HUES48 (cell line): ENCODE results near the gene APOL1.

Experiments used
- H3K27ac ChIP-seq: one replicate; pipeline ENCODE4 v1.7.0; 2013; ENCODE audit warnings: low read depth, low read length, inconsistent platforms
- H3K27me3 ChIP-seq: 2 replicates; pipeline ENCODE4 v1.6.1; 2013; ENCODE audit warnings: mild to moderate bottlenecking, low read length; ENCODE audit not compliant: control insufficient read depth, insufficient read depth
- H3K36me3 ChIP-seq: 2 replicates; pipeline ENCODE4 v1.6.1; 2013; ENCODE audit warnings: low read length; ENCODE audit not compliant: control insufficient read depth, insufficient read depth
- H3K4me1 ChIP-seq: 2 replicates; pipeline ENCODE4 v1.6.1; 2013; ENCODE audit warnings: mild to moderate bottlenecking, low read length; ENCODE audit not compliant: control insufficient read depth, insufficient read depth
- H3K4me3 ChIP-seq: 2 replicates; pipeline ENCODE4 v1.5.1; 2013; ENCODE audit warnings: mild to moderate bottlenecking, low read depth, low read length
- H3K9ac ChIP-seq: 2 replicates; pipeline ENCODE4 v1.6.1; 2013; ENCODE audit warnings: mild to moderate bottlenecking, low read depth, low read length, moderate library complexity
- H3K9me3 ChIP-seq: 2 replicates; pipeline ENCODE4 v1.6.1; 2013; ENCODE audit warnings: low read length; ENCODE audit not compliant: control insufficient read depth, insufficient read depth

Gene APOL1

GRCh38 chr22:36212901-36213300 lies 40.0 kb upstream of the APOL1 start:
- Histone ChIP-seq H3K9me3 (no peaks in the 10 kb centered on the region), H3K27me3 (peaks cover 4% of the 10 kb centered on the region; the same call in 1 of the 2 replicates), H3K27ac (no peak overlapping the region), H3K9ac (no peak overlapping the region), H3K36me3 (no peaks in the 10 kb centered on the region), H3K4me1 (no peaks in the 10 kb centered on the region), H3K4me3 (no peak overlapping the region)

DNA sequence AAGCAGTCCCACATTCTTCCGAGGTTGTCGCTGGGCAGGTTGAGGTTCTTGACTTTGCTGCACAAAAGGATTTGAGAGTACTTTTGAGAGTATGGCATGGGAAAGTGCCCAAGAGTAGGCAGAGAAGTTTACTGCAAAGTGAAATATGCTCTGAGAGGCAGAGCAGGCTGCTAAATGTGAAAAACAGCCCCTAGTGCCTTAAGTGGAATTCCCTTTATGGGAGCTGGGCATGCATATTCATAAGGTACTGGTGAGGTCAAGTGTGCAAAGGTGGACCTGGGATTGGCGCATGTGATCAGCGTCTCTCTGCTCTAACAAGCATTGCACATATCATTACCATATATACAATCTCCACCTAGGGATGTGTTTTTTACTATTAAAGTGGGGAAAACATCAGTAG lies 39.3 kb upstream of the APOL1 start:
- Histone ChIP-seq H3K9me3 (no peaks in the 10 kb centered on the region), H3K27ac (no peak overlapping the region), H3K27me3 (peaks cover 4% of the 10 kb centered on the region; the same call in 1 of the 2 replicates), H3K9ac (no peak overlapping the region), H3K4me1 (no peaks in the 10 kb centered on the region), H3K4me3 (no peak overlapping the region), H3K36me3 (no peaks in the 10 kb centered on the region)

DNA sequence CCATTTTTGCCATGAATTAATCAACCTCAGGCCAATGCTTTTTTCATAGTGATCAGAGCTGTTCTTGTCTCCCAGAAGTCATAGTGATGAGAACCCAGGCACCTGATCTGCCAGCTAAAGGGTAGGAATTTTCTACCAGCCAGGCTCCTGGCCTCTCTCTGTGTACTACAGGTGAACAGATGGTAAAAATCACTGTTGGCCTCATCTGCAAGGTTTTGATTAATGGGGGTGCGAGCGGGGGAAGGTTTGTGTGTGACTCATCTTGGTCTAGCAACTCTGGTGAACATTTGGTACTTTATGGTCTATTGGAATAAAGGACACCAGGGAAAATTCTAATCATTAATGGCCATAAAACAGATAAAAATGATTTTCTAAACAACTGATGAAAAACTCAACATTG lies 37.0 kb upstream of the APOL1 start:
- H3K4me1 ChIP-seq = no peaks in the 10 kb centered on the region
- no peaks in the 10 kb centered on the region for H3K36me3 ChIP-seq
- no peak overlapping the region for H3K27ac ChIP-seq

DNA sequence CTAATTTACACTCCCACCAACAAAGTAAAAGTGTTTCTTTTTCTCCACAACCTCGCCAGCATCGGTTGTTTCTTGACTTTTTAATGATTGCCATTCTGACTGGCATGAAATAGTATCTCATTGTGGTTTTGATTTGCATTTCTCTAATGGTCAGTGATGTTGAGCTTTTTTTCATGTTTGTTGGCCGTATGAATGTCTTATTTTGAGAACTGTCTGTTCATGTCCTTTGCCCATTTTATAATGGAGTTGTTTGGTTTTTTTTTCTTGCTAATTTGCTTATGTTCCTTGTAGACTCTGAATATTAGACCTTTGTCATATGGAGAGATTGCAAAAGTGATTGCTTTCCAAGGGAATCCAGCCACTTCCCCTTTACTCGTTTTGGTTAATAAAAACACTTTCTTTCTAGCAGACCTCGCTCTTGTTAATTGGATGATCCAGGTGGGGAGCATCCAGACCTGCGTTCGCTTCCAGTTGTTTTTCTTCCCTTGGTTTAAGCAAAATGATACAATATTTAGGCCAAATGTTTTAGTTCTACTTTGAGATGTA lies 34.2 kb upstream of the APOL1 start:
- no peak overlapping the region for H3K27ac ChIP-seq
- no peaks in the 10 kb centered on the region for H3K36me3 ChIP-seq
- no peak overlapping the region for H3K9ac ChIP-seq
- no peaks in the 10 kb centered on the region for H3K9me3 ChIP-seq
- peaks cover 4% of the 10 kb centered on the region for H3K4me1 ChIP-seq
- no peaks in the 10 kb centered on the region for H3K27me3 ChIP-seq
- no peak overlapping the region for H3K4me3 ChIP-seq

More for the DNA sequence above, 37.0 kb upstream of the APOL1 start:
- no peak overlapping the region for H3K4me3 ChIP-seq
- no peaks in the 10 kb centered on the region for H3K9me3 ChIP-seq
- peaks cover 4% of the 10 kb centered on the region; the same call in 1 of the 2 replicates for H3K27me3 ChIP-seq
- no peak overlapping the region for H3K9ac ChIP-seq

DNA sequence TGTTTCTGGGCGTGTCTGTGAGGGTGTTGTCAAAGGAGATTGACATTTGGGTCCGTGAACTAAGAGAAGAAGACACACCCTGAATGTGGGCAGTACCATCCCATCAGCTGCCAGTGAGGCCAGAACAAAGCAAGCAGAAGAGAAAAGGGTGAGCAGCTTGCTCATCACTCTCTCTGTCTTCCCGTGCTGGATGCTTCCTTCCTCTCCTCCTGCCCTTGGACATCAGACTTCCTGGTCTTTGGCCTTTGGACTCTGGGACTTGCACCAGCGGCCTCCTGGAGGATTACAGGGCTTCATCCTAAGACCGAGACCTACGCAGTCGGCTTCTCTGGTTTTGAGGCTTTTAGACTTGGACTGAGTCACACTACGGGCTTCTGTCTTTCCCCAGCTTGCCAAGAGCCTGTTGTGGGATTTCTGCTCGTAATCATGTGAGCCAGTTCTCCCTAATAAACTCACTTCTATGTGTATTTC lies 32.4 kb upstream of the APOL1 start:
- Histone ChIP-seq H3K4me3 (no peak overlapping the region), H3K9me3 (no peaks in the 10 kb centered on the region), H3K4me1 (peaks cover 4% of the 10 kb centered on the region), H3K9ac (no peak overlapping the region), H3K27me3 (no peaks in the 10 kb centered on the region), H3K27ac (no peak overlapping the region), H3K36me3 (no peaks in the 10 kb centered on the region)

GRCh38 chr22:36221799-36222751 lies 30.9 kb upstream of the APOL1 start:
- Histone ChIP-seq H3K27me3 (no peaks in the 10 kb centered on the region), H3K27ac (no peak overlapping the region), H3K4me1 (peaks cover 4% of the 10 kb centered on the region)

DNA sequence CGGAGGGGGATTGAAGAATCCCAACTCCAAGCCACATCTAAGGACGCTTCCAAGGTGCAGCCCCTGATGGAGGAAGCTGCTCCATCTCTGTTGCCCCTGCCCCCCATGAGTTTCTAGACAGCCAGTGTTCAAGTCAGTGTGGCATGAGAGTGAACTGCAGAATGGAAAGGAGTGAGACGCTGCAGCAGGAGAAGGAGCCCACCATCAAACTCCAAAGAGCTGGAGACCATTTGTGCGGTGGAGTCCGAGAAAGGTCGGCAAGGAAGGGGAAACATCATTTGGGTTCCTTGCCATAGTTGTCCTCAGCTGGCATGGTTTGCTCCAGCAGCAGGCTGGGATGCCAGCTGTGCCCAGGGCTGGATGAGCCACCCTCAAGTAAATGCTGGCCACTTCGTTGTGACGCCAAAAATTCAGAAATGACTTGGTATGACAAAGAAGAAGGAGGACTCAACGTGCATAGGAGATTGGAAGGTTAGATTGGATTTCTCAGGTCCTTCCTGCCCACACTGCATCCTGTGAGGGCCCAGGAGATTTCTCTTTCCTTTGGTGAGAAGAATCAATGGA lies 30.0 kb upstream of the APOL1 start:
- Histone ChIP-seq H3K27ac (no peak overlapping the region), H3K36me3 (peaks cover 5% of the 10 kb centered on the region; the same call in 1 of the 2 replicates), H3K4me3 (no peak overlapping the region), H3K4me1 (peaks cover 4% of the 10 kb centered on the region), H3K9me3 (no peaks in the 10 kb centered on the region), H3K27me3 (no peaks in the 10 kb centered on the region), H3K9ac (no peak overlapping the region)

More at GRCh38 chr22:36221799-36222751, 30.9 kb upstream of the APOL1 start:
- H3K9me3 ChIP-seq = no peaks in the 10 kb centered on the region
- H3K4me3 ChIP-seq = no peak overlapping the region
- H3K36me3 ChIP-seq = no peaks in the 10 kb centered on the region
- H3K9ac ChIP-seq = no peak overlapping the region

- Histone ChIP-seq H3K9me3 (no peaks in the 10 kb centered on the region), H3K4me3 (no peak overlapping the region), H3K9ac (no peak overlapping the region), H3K27me3 (no peaks in the 10 kb centered on the region), H3K36me3 (peaks cover 6% of the 10 kb centered on the region; the same call in 1 of the 2 replicates), H3K27ac (no peak overlapping the region), H3K4me1 (peaks cover 4% of the 10 kb centered on the region)
Observed at GRCh38 chr22:36223504-36223903, 29.4 kb upstream of the APOL1 start.

DNA sequence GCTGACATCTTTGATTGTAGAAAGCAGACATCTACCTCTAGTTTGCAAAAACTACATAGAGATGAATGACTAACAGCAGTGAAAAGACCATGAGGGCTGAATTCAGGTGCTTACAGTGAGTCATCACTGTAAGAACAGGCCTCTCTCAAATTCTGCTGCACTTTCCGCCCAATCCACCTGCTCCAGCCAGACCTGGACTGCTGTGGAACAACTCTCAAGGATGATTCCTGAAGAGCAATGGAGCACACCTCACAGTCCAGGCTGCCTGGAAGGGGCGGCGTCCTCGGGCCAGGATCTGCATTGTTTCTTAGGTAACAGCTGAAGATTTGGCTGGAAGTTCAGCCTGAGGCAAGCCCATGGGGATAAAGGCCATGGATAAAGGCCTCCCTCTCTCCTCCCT lies 28.7 kb upstream of the APOL1 start:
- peaks cover 6% of the 10 kb centered on the region; the same call in 1 of the 2 replicates for H3K36me3 ChIP-seq
- H3K27ac ChIP-seq = no peak overlapping the region
- peaks cover 4% of the 10 kb centered on the region for H3K4me1 ChIP-seq

DNA sequence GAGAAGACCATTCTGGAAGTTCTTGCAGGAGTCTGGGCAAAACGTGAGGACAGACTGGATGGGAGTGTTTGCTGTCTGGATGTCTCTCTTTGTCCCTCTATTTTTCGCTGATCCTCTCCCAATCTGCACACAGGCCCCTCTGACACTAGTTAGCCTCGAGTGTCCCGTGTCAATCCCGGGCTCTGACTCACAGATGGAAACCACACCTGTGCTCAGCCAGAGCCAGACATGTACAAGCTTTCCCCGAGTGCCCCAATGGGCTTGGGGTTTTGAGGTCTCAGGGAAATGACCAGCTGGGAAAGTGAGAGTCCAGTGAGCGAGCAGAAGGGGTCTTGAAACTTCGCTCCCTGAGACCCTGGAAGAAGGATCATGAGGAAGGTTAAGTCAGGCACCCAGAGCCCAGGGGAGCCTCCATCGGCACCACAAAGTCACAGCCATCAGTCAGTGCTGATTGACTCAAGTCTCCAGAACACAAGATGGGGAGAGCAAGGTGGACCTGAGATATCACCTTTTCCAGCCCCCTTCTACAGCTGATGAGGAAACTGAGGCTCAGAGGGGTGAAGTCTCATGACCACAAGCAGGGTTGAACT lies 27.5 kb upstream of the APOL1 start:
- peaks cover 4% of the 10 kb centered on the region for H3K4me1 ChIP-seq
- H3K9me3 ChIP-seq = no peaks in the 10 kb centered on the region
- H3K36me3 ChIP-seq = peaks cover 12% of the 10 kb centered on the region; the same call in 1 of the 2 replicates
- no peak overlapping the region for H3K4me3 ChIP-seq
- H3K9ac ChIP-seq = no peak overlapping the region
- H3K27me3 ChIP-seq = no peaks in the 10 kb centered on the region
- H3K27ac ChIP-seq = no peak overlapping the region

More for the DNA sequence above, 28.7 kb upstream of the APOL1 start:
- Histone ChIP-seq H3K27me3 (no peaks in the 10 kb centered on the region), H3K4me3 (no peak overlapping the region), H3K9ac (no peak overlapping the region), H3K9me3 (no peaks in the 10 kb centered on the region)
